GM12878 (cell line): Measurements from ENCODE around the gene RMDN3. TPM values are rescaled to one million over a fixed set of nuclear protein-coding genes. Genes with fewer than 3 reads are reported as not detected.
A peak's percentile ranks its signal among the peaks of the same experiment; 100 is the strongest.

Experiments used
- ASH2L ChIP-seq: fragments of 300-600, 200-600 bp; sonication (generic); IDR thresholded peaks from 2 replicates; pipeline ENCODE4 v1.6.1; 2017; ENCODE audit warnings: low read depth, mild to moderate bottlenecking, borderline replicate concordance
- HDAC2 ChIP-seq: fragments of 200-600 bp; sonication (generic); IDR thresholded peaks from 2 replicates; pipeline ENCODE4 v1.6.1; 2017
- IKZF1 ChIP-seq: fragments of 450-650 bp; conservative IDR thresholded peaks from 2 replicates; pipeline ENCODE4 v1.6.1; 2017; ENCODE audit warnings: antibody characterized with exemption, mild to moderate bottlenecking
- JUNB ChIP-seq: IDR thresholded peaks from 2 replicates; pipeline ENCODE4 v1.6.1; 2016; ENCODE audit warnings: antibody characterized with exemption, mild to moderate bottlenecking
- KDM1A ChIP-seq: fragments of 200-600 bp; sonication (generic); IDR thresholded peaks from 2 replicates; pipeline ENCODE4 v1.6.1; 2016; ENCODE audit warnings: borderline replicate concordance
- MTA2 ChIP-seq: fragments of 450-650 bp; IDR thresholded peaks from 2 replicates; pipeline ENCODE4 v1.6.1; 2016; ENCODE audit warnings: low read depth, mild to moderate bottlenecking, moderate library complexity
- MYC ChIP-seq: IDR thresholded peaks from 2 replicates; pipeline ENCODE4 v1.6.1; 2011; ENCODE audit warnings: mild to moderate bottlenecking, low read length, moderate library complexity, inconsistent platforms; ENCODE audit not compliant: insufficient read depth, insufficient replicate concordance, insufficient read length, severe bottlenecking
- NBN ChIP-seq: fragments of 450-650 bp; IDR thresholded peaks from 2 replicates; pipeline ENCODE4 v1.6.1; 2016
- NFYA ChIP-seq: IDR thresholded peaks from 2 replicates; pipeline ENCODE4 v1.6.1; 2011; ENCODE audit warnings: low read depth, mild to moderate bottlenecking, low read length, improper control_type of control experiment, borderline replicate concordance
- PAX8 ChIP-seq: fragments of 450-650 bp; IDR thresholded peaks from 2 replicates; pipeline ENCODE4 v1.6.1; 2017; ENCODE audit warnings: mild to moderate bottlenecking, moderate library complexity
- POLR2AphosphoS2 ChIP-seq: IDR thresholded peaks from 2 replicates; pipeline ENCODE4 v1.6.1; 2011; ENCODE audit warnings: low read depth, mild to moderate bottlenecking, low read length, improper control_type of control experiment, moderate library complexity
- POLR2AphosphoS5 ChIP-seq: IDR thresholded peaks from 2 replicates; pipeline ENCODE4 v1.6.1; 2011; ENCODE audit warnings: mild to moderate bottlenecking, low read length, inconsistent platforms
- RFX5 ChIP-seq: IDR thresholded peaks from 2 replicates; pipeline ENCODE4 v1.6.1; 2011; ENCODE audit warnings: low read depth, low read length, improper control_type of control experiment
- SREBF1 ChIP-seq: IDR thresholded peaks from 2 replicates; pipeline ENCODE4 v1.6.1; 2012; ENCODE audit warnings: mild to moderate bottlenecking, low read length
- YBX1 ChIP-seq: fragments of 450-650 bp; IDR thresholded peaks from 2 replicates; pipeline ENCODE4 v1.6.1; 2016; ENCODE audit warnings: antibody characterized with exemption
- ZNF207 ChIP-seq: fragments of 450-650 bp; IDR thresholded peaks from 2 replicates; pipeline ENCODE4 v1.6.1; 2014; ENCODE audit warnings: antibody characterized with exemption, mild to moderate bottlenecking, borderline replicate concordance
- ZNF217 ChIP-seq: fragments of 450-650 bp; IDR thresholded peaks from 2 replicates; pipeline ENCODE4 v1.6.1; 2017; ENCODE audit warnings: antibody characterized with exemption, mild to moderate bottlenecking
- ZNF24 ChIP-seq: fragments of 450-650 bp; IDR thresholded peaks from 2 replicates; pipeline ENCODE4 v1.6.1; 2017; ENCODE audit warnings: antibody characterized with exemption, mild to moderate bottlenecking
- ZSCAN29 ChIP-seq: fragments of 450-650 bp; IDR thresholded peaks from 2 replicates; pipeline ENCODE4 v1.6.1; 2017; ENCODE audit warnings: mild to moderate bottlenecking, moderate library complexity
- polyA plus RNA-seq, 11 experiments: library from polyadenylated mRNA; depleted of rRNA in 4 of 11; unstranded in 6 of 11; stranded (reverse) in 5 of 11; fragments of >200 nt; fragmentation: Nextera tagmentation in 4 of 11; fragmentation: Illumina TruSeq in 1 of 11; extraction: Ambion mirVana in 4 of 11; extraction: Trizol in 1 of 11; gene quantifications; 1 replicate in 1 of 11; 2 replicates in 10 of 11; pipeline versions ENCODE4 v1.2.1 to v1.2.3, GENCODE V29; 2011 to 2016; ENCODE audit warnings: inconsistent platforms in 2 of 11, missing spikeins in 2 of 11, low read depth in 1 of 11
- total RNA-seq, 4 experiments: library from RNA; depleted of rRNA in 3 of 4; stranded (reverse); fragments of >200 nt in 3 of 4; fragmentation: Illumina TruSeq in 1 of 4; extraction: Trizol in 1 of 4; gene quantifications; 2 replicates each; pipeline versions ENCODE4 v1.2.1 to v1.2.3, GENCODE V29; 2013 to 2021
- TF ChIP-seq, protein P1 (sequence below): fragments of 450-650 bp; IDR thresholded peaks from 2 replicates; pipeline ENCODE4 v1.6.1; 2017; ENCODE audit warnings: borderline replicate concordance
- TF ChIP-seq, protein P2 (sequence below): fragments of 450-650 bp; IDR thresholded peaks from 2 replicates; pipeline ENCODE4 v1.6.1; 2017; ENCODE audit warnings: mild to moderate bottlenecking, moderate library complexity
- TF ChIP-seq, protein P3 (sequence below): IDR thresholded peaks from 2 replicates; pipeline ENCODE4 v1.6.1; 2011; ENCODE audit warnings: borderline replicate concordance, low read depth, mild to moderate bottlenecking, moderate library complexity, low read length; ENCODE audit not compliant: insufficient read depth, poor library complexity, severe bottlenecking
- TF ChIP-seq, protein P4 (sequence below), 3 experiments: IDR thresholded peaks in 2 of 3; conservative IDR thresholded peaks in 1 of 3; 2 replicates each; pipeline ENCODE4 v1.5.1; 2011; ENCODE audit warnings: low read depth in 3 of 3, low read length in 3 of 3, mild to moderate bottlenecking in 3 of 3, control low read depth in 2 of 3, moderate library complexity in 2 of 3, inconsistent platforms in 1 of 3, mixed read lengths in 1 of 3; ENCODE audit not compliant: control insufficient read depth in 2 of 3, insufficient read depth in 1 of 3; ENCODE audit errors: extremely low read depth in 1 of 3

The RMDN3 gene
- total and polyA plus RNA-seq, 10 of the 15 experiments (the other 5 are each of a cell fraction or from before 2014, with no cell fraction given), result 5.7 to 44.4 (median 20.3) TPM

DNA sequence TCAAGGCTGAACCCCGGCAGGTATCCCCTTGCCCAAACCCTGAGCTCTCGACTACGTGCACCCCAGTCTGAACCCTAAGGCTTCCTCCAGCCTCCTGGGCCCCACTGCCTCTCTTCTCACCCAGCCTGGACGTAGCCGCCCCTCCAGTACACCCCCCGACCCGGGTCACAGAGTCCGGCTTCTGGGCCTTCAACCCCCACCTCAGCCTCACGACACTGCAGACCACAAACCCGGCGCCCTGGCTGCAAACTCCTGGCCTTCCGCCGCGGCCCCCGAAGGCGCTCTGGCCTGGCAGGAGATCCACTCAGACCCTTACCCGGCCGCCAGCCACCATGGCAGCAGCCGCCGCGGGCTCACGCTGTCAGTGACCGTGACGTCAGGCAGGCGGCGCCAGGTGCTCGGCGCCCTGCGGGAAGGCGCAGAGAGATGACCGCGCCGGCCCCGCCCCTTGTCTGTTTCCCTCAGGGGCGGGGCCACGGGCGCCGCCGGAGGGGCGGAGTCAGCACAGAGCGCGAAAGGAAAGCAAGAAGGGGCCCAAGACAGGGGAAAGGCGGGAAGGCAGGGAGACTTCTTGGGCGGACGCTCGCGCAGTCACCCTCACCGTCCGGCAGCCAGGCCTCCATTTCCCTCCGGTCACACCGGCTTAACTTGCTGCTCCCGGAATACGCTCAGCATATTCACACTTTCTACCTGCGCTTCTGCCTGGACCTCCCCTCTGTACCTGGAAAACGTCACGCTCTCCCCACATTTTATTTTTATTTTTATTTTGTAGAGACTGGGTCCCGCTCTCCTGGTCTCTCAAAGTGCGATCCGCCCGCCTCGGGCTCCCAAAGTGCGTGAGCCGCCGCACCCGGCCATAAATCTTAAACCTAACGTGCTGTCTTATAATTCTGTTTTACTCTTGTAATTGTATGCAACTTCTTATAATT lies at the start of gene RMDN3 (continued):
- TF ChIP-seq ZNF217 (no peak), NBN (peak; percentile 93), SREBF1 (no peak), POLR2AphosphoS5 (peak; percentile 95), IKZF1 (peak; percentile 64), YBX1 (no peak), ZNF24 (no peak), NFYA (no peak), POLR2AphosphoS2 (no peak; the same call in 1 of the 2 replicates), JUNB (no peak), ASH2L (no peak), RFX5 (no peak), ZSCAN29 (no peak), KDM1A (no peak), PAX8 (no peak), HDAC2 (no peak), ZNF207 (peak; percentile 94), MTA2 (no peak), MYC (no peak)
- TF ChIP-seq, protein P1, sequence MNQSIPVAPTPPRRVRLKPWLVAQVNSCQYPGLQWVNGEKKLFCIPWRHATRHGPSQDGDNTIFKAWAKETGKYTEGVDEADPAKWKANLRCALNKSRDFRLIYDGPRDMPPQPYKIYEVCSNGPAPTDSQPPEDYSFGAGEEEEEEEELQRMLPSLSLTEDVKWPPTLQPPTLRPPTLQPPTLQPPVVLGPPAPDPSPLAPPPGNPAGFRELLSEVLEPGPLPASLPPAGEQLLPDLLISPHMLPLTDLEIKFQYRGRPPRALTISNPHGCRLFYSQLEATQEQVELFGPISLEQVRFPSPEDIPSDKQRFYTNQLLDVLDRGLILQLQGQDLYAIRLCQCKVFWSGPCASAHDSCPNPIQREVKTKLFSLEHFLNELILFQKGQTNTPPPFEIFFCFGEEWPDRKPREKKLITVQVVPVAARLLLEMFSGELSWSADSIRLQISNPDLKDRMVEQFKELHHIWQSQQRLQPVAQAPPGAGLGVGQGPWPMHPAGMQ, result no peak
- TF ChIP-seq, protein P2, sequence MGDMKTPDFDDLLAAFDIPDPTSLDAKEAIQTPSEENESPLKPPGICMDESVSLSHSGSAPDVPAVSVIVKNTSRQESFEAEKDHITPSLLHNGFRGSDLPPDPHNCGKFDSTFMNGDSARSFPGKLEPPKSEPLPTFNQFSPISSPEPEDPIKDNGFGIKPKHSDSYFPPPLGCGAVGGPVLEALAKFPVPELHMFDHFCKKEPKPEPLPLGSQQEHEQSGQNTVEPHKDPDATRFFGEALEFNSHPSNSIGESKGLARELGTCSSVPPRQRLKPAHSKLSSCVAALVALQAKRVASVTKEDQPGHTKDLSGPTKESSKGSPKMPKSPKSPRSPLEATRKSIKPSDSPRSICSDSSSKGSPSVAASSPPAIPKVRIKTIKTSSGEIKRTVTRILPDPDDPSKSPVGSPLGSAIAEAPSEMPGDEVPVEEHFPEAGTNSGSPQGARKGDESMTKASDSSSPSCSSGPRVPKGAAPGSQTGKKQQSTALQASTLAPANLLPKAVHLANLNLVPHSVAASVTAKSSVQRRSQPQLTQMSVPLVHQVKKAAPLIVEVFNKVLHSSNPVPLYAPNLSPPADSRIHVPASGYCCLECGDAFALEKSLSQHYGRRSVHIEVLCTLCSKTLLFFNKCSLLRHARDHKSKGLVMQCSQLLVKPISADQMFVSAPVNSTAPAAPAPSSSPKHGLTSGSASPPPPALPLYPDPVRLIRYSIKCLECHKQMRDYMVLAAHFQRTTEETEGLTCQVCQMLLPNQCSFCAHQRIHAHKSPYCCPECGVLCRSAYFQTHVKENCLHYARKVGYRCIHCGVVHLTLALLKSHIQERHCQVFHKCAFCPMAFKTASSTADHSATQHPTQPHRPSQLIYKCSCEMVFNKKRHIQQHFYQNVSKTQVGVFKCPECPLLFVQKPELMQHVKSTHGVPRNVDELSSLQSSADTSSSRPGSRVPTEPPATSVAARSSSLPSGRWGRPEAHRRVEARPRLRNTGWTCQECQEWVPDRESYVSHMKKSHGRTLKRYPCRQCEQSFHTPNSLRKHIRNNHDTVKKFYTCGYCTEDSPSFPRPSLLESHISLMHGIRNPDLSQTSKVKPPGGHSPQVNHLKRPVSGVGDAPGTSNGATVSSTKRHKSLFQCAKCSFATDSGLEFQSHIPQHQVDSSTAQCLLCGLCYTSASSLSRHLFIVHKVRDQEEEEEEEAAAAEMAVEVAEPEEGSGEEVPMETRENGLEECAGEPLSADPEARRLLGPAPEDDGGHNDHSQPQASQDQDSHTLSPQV, result no peak
- TF ChIP-seq, protein P3, sequence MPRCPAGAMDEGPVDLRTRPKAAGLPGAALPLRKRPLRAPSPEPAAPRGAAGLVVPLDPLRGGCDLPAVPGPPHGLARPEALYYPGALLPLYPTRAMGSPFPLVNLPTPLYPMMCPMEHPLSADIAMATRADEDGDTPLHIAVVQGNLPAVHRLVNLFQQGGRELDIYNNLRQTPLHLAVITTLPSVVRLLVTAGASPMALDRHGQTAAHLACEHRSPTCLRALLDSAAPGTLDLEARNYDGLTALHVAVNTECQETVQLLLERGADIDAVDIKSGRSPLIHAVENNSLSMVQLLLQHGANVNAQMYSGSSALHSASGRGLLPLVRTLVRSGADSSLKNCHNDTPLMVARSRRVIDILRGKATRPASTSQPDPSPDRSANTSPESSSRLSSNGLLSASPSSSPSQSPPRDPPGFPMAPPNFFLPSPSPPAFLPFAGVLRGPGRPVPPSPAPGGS, result no peak
- TF ChIP-seq, protein P4, sequence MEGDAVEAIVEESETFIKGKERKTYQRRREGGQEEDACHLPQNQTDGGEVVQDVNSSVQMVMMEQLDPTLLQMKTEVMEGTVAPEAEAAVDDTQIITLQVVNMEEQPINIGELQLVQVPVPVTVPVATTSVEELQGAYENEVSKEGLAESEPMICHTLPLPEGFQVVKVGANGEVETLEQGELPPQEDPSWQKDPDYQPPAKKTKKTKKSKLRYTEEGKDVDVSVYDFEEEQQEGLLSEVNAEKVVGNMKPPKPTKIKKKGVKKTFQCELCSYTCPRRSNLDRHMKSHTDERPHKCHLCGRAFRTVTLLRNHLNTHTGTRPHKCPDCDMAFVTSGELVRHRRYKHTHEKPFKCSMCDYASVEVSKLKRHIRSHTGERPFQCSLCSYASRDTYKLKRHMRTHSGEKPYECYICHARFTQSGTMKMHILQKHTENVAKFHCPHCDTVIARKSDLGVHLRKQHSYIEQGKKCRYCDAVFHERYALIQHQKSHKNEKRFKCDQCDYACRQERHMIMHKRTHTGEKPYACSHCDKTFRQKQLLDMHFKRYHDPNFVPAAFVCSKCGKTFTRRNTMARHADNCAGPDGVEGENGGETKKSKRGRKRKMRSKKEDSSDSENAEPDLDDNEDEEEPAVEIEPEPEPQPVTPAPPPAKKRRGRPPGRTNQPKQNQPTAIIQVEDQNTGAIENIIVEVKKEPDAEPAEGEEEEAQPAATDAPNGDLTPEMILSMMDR (IDR thresholded peaks at IDR 0.05 in 2 of 3, conservative IDR thresholded peaks at IDR 0.05 in 1 of 3; ENCODE audit: control insufficient read depth in 2 of 3, extremely low read depth in 1 of 3, insufficient read depth in 1 of 3, low read depth in 3 of 3, low read length in 3 of 3), result no peak
